B cell (primary cell): Measurements from ENCODE around the gene SAMD4A.

Source experiments
- EZH2 ChIP-seq: IDR thresholded peaks from 2 replicates; pipeline ENCODE4 v1.6.1; 2012; ENCODE audit warnings: borderline replicate concordance, low read depth, mild to moderate bottlenecking, moderate library complexity, low read length; ENCODE audit not compliant: insufficient read depth, poor library complexity, severe bottlenecking
- TF ChIP-seq, protein P1 (sequence below): fragments of 200-600 bp; IDR thresholded peaks from one replicate; pipeline ENCODE4 v1.8.0; 2022; ENCODE audit warnings: antibody characterized with exemption, mild to moderate bottlenecking

DNA sequence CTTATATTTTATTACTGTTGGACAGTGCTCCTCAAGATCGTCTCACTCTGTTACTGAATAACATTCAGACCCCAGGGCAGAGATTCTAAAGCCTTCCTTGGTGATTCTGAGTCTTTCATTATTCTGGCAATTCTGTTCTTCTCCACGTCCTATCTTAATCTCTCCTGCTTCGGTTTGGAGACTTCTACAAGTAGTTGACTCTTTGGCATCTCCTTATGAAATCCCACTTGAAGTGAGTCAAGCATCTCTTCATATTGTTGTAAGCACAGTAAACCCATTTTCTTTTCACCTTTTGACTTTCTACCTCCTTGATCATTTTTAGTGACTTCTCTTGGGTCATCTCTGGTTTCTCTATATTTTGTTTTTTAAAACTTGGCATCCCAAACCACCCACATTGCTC is 132.8 kb downstream of the SAMD4A start:
- TF ChIP-seq, protein P1, sequence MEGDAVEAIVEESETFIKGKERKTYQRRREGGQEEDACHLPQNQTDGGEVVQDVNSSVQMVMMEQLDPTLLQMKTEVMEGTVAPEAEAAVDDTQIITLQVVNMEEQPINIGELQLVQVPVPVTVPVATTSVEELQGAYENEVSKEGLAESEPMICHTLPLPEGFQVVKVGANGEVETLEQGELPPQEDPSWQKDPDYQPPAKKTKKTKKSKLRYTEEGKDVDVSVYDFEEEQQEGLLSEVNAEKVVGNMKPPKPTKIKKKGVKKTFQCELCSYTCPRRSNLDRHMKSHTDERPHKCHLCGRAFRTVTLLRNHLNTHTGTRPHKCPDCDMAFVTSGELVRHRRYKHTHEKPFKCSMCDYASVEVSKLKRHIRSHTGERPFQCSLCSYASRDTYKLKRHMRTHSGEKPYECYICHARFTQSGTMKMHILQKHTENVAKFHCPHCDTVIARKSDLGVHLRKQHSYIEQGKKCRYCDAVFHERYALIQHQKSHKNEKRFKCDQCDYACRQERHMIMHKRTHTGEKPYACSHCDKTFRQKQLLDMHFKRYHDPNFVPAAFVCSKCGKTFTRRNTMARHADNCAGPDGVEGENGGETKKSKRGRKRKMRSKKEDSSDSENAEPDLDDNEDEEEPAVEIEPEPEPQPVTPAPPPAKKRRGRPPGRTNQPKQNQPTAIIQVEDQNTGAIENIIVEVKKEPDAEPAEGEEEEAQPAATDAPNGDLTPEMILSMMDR: no peak
- no peak for TF ChIP-seq EZH2
